ENCODE measurements around the gene RAVER1. TPM values are rescaled to one million over a fixed set of nuclear protein-coding genes. Genes with fewer than 3 reads are reported as not detected.

Gene RAVER1
- total RNA-seq, 3 donors from 2014 or later (not counting 1 experiment from before 2014, with no cell fraction given), result 42.5 to 64.3 (median 55.9) TPM

GRCh38 chr19:10274589-10274988, 58.7 kb downstream of the RAVER1 start:
- Mint-ChIP-seq H3K36me3 (no peaks in the 10 kb centered on the region), H3K27me3 (ENCODE audit: low read depth in 2 of 2) (no peaks in the 10 kb centered on the region), H3K27ac (peak overlapping the region; percentile 12 to 94), H3K9me3 (no peaks in the 10 kb centered on the region), H3K4me3 (no peak overlapping the region), H3K4me1 (peaks cover 35 to 43% of the 10 kb centered on the region in 2 donors)
- 97% methylated on average over 10 of the region's 10 CpGs for WGBS (ENCODE audit: insufficient coverage)
- no peak for ATAC-seq
- Histone ChIP-seq H3K27ac (ENCODE audit: low read length) (no peak overlapping the region), H3K9me3 (ENCODE audit: control insufficient read depth, insufficient read depth, low read length) (no peaks in the 10 kb centered on the region), H3K4me1 (ENCODE audit: control insufficient read depth, insufficient read depth, low read length) (peaks cover 48% of the 10 kb centered on the region), H3K27me3 (ENCODE audit: control insufficient read depth, insufficient read depth, low read length) (no peaks in the 10 kb centered on the region), H3K4me3 (ENCODE audit: low read length) (no peak overlapping the region), H3K36me3 (ENCODE audit: control insufficient read depth, insufficient read depth, low read length) (peaks cover 23% of the 10 kb centered on the region)
- no peak for TF ChIP-seq CTCF (IDR thresholded peaks at IDR 0.05)
- intact Hi-C loops (cut with micrococcal nuclease), result loop anchor here (5.0 kb wide), 1 partner anchor 163 kb away; no protein-coding TSS in a partner anchor
- peak in 1 of 2 donors; percentile 3 for DNase-seq

- Mint-ChIP-seq H3K4me1 (peaks cover 28 to 42% of the 10 kb centered on the region in 2 donors), H3K9me3 (no peaks in the 10 kb centered on the region), H3K36me3 (no peaks in the 10 kb centered on the region), H3K27ac (peak overlapping the region; percentile 94 to 96), H3K27me3 (ENCODE audit: low read depth in 2 of 2) (no peaks in the 10 kb centered on the region), H3K4me3 (peak overlapping the region; percentile 90)
- WGBS (ENCODE audit: insufficient coverage), result 15% methylated on average over 11 of the region's 12 CpGs
- Histone ChIP-seq H3K4me1 (ENCODE audit: control insufficient read depth, insufficient read depth, low read length) (peaks cover 40% of the 10 kb centered on the region), H3K9me3 (ENCODE audit: control insufficient read depth, insufficient read depth, low read length) (no peaks in the 10 kb centered on the region), H3K27ac (ENCODE audit: low read length) (peak overlapping the region; percentile 97), H3K4me3 (ENCODE audit: low read length) (peak overlapping the region; percentile 83), H3K27me3 (ENCODE audit: control insufficient read depth, insufficient read depth, low read length) (no peaks in the 10 kb centered on the region), H3K36me3 (ENCODE audit: control insufficient read depth, insufficient read depth, low read length) (peaks cover 14% of the 10 kb centered on the region)
- intact Hi-C loops (cut with micrococcal nuclease), result loop anchor here (2.0 to 5.0 kb wide), 5 partner anchors 19 to 166 kb away; partner anchors contain the start of genes RAVER1 and TYK2
- no peak for TF ChIP-seq CTCF (IDR thresholded peaks at IDR 0.05)
- peak; percentile 51 to 84 for DNase-seq
- ATAC-seq, result peak; percentile 23 to 39 (median 26)
Observed at GRCh38 chr19:10271543-10272086, 61.7 kb downstream of the RAVER1 start.

- Histone ChIP-seq H3K9me3 (ENCODE audit: control insufficient read depth, insufficient read depth, low read length) (no peaks in the 10 kb centered on the region), H3K4me3 (ENCODE audit: low read length) (peak within 1 kb of the TSS; percentile 83), H3K27ac (ENCODE audit: low read length) (peak within 1 kb of the TSS; percentile 97), H3K27me3 (ENCODE audit: control insufficient read depth, insufficient read depth, low read length) (no peaks in the 10 kb centered on the region), H3K36me3 (ENCODE audit: control insufficient read depth, insufficient read depth, low read length) (peaks cover 12% of the 10 kb centered on the region), H3K4me1 (ENCODE audit: control insufficient read depth, insufficient read depth, low read length) (peaks cover 40% of the 10 kb centered on the region)
- H3K9me3 Mint-ChIP-seq, result no peaks in the 10 kb centered on the region
- under 1% methylated on average over 51 of the region's 51 CpGs for WGBS (ENCODE audit: insufficient coverage)
- DNase-seq (peak; percentile 70 to 88), ATAC-seq (peak; percentile 49 to 75 (median 63))
- H3K4me1 Mint-ChIP-seq, result peaks cover 28 to 42% of the 10 kb centered on the region in 2 donors
- intact Hi-C loops (cut with micrococcal nuclease), result loop anchor here (2.0 to 5.0 kb wide), 5 partner anchors 20 to 166 kb away; partner anchors contain the start of genes RAVER1 and TYK2
- H3K27ac Mint-ChIP-seq, result peak within 1 kb of the TSS; percentile 94 to 96
- H3K4me3 Mint-ChIP-seq, result peak within 1 kb of the TSS; percentile 90
- TF ChIP-seq CTCF (IDR thresholded peaks at IDR 0.05), result no peak
- no peaks in the 10 kb centered on the region for H3K27me3 Mint-ChIP-seq (ENCODE audit: low read depth in 2 of 2)
- H3K36me3 Mint-ChIP-seq, result no peaks in the 10 kb centered on the region
Observed at GRCh38 chr19:10270616-10271394, 62.5 kb downstream of the RAVER1 start, which contains the start of gene ICAM1. Gene ICAM1, plus strand, starts transcription at chr19:10271120. Its CDS starts 40 bp downstream, at chr19:10271160.
